GM19438 (cell line): ENCODE measurements around the gene TRIM5.
"Not testable (repeated sequence)": the region's sequence is repeated elsewhere in the genome, so short reads cannot be mapped to it uniquely, and the experiment has no call there.

ENCODE experiments used
- ATAC-seq: cut with Tn5 transposase; IDR thresholded peaks from one replicate; pipeline ENCODE4 v1.9.1; 2021; ENCODE audit warnings: low read depth; ENCODE audit not compliant: unreplicated experiment

Gene TRIM5, protein sequence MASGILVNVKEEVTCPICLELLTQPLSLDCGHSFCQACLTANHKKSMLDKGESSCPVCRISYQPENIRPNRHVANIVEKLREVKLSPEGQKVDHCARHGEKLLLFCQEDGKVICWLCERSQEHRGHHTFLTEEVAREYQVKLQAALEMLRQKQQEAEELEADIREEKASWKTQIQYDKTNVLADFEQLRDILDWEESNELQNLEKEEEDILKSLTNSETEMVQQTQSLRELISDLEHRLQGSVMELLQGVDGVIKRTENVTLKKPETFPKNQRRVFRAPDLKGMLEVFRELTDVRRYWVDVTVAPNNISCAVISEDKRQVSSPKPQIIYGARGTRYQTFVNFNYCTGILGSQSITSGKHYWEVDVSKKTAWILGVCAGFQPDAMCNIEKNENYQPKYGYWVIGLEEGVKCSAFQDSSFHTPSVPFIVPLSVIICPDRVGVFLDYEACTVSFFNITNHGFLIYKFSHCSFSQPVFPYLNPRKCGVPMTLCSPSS

DNA sequence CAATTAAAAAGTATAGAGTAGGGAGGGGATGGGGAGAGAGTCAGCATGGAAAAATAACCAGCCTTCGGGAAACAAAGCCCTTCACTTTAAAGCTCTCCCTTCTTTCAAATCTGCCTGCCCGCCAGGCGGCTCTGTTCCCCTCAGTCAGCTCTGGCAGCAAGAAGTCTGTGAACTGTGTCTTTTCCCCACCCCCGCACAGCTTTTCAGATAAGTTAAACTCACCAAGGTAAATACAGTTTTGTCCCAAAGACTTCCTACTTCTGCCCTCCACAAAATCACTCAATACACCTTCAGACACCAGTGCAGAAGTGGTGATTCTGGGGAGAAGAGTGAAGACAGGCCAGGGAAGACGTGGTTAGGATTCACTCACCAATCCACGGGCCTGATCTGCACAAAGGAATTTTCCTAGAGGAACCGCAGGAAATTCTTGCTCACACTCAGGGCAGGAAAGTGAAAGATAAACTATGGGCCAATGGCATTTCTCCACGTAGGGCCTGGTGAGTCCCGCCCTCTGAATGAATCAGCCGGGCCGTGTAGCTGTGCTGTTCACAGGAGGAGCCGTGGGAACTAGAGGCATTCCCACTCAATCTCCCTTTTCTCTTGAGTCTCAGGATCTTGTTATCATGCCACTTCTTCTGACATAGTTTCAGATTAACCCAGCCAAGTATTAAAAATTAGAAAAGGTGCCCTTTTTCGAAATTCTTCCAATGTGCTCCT, at the start of gene TRIM5:
Gene TRIM5 (minus strand): TSS at position 429 of the 717 bp plus-strand sequence. CDS start 4,897 bp downstream, outside the sequence.
- peak; percentile 73 for ATAC-seq

DNA sequence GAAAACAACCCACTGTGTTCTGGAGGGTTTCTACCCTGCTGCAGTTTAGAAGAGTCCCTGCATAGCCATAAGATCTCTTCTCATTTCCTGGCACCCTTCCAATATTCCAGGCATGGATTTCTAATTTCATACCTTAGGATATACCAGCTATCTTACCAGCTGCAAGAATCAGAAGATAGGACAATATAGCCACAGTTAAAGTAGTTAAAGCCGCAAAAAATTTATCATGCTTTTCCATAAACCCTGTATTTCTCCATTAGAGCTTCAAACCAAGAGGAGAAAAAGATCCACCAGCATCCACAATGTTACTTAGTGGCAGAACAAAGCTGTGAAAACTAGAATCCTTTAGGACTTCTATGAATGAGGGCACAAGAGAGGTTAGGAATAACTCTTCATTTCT, 42.8 kb upstream of the TRIM5 start:
- ATAC-seq = no peak

DNA sequence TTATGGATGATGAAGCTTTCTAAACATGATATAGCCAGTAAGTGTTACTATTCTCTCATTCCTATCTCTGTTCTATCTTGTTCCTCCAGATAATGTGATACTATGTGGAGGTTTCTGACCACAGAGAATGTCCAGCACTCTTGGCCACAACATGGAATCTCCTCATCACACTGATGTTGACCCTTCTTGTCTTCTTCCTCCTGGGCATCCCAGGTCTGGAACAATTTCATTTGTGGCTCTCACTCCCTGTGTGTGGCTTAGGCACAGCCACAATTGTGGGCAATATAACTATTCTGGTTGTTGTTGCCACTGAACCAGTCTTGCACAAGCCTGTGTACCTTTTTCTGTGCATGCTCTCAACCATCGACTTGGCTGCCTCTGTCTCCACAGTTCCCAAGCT, 41.5 kb upstream of the TRIM5 start:
- no peak for ATAC-seq

DNA sequence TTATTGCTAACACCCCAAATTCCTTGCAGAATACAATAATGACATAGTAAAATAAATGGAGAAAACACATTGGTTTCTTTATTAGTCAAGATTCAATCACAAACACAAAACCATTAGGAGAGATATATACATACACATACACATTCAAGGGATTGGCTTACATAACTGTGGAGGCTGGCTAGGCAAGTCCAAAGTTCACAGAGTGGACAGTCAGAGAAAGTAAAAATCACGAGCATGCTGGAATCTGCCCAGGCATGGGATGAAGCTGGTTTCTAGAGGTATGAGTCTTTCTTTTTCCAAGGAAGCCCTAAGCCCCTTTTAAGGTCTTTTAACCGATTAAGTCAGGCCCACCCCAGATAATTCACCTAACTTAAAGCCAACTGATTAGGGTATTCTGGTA, 37.7 kb upstream of the TRIM5 start:
- no peak for ATAC-seq

DNA sequence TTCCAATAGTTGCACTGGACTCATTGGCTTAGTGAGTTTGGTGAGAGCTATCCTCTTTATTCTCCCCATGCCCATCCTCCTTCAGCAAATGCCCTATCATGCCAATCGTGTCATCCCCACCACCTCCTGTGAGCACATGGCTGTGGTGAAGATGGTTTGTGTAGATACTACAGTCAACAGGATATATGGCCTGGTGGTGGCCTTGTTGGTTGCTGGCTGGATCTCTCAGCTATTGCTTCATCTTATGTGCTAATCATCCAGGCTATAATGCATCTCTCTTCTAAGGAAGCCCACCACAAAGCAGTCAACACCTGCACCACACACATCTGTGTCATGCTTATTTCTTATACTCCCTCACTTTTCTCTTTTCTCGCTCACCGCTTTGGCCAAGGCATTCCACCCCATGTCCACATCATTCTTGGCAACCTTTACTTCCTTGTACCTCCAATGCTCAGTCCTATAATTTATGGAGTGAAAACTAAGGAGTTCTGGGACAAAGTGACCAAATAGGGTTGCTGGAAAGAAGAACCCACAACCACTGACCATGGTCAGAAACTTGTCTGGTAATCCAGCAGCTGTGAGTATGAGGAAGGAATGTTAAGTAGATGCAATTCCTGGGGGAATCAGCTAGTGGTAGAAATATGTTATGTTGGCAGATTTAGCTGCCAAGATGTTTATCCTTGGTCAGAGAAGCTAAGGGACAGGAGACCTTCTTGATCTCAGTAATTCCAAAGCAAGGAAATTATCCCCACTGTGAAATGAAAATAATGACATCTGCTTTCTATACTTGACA, 35.0 kb upstream of the TRIM5 start:
- ATAC-seq = no peak

DNA sequence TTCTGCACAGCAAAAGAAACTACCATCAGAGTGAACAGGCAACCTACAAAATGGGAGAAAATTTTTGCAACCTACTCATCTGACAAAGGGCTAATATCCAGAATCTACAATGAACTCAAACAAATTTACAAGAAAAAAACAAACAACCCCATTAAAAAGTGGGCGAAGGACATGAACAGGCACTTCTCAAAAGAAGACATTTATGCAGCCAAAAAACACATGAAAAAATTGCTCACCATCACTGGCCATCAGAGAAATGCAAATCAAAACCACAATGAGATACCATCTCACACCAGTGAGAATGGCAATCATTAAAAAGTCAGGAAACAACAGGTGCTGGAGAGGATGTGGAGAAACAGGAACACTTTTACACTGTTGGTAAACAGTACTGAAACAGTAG, 31.6 kb upstream of the TRIM5 start:
- ATAC-seq = not testable (repeated sequence)

DNA sequence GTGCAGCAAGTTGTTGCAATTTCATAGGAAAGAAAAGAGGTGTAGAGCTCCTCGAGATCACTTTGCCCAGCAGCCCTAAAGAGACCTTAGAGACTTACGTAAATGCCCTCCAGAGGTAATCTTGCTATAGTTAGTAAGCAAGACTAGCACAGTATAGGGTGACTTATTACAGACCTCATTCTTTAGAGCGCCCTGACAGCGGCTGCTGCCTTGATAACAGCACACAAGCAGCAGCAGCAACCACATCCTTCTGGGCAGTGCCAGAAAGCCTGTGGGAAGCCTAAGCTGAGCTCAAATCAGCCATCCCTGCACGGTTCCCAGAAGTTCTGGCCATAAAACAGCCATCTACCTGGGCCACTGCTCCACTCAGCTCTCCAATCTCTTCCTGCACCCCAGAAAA, 28.8 kb upstream of the TRIM5 start:
- no peak for ATAC-seq

DNA sequence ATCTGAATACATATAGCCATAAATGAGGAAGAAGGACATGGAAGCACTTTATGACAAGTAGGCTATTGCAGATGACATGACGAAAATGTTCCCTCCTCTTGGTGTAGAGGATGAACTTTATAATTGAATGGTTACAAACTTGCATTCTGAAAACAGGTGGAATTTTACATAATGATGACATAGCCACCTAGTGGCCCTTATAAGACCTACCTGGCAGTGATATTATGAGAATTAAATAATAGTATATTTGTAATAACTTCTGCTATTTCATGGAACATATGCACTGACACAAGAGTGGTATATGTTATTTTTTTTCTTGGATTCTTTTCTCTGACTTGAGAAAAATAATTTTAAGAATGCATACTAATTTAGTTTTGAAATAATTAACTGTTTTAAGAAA, 27.6 kb upstream of the TRIM5 start:
- no peak for ATAC-seq

DNA sequence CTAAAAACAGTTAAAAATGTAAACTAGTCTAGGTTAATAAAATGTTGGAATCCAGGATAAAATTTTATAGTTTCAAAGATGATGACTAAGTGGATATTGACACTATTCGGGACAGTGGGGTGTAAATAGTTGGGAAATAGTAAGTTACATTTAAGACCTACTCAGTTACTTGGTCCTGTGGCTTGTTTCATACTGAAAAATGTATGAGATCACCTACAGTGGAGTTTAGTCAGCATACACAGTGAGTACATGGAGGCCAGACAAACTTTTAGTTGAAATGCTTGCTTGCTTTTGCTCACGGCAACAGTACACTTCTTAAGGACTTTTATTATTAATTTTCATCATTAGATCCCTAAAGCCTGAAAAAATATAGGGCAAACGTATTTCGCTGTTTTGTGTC, 20.8 kb upstream of the TRIM5 start:
- ATAC-seq = no peak

DNA sequence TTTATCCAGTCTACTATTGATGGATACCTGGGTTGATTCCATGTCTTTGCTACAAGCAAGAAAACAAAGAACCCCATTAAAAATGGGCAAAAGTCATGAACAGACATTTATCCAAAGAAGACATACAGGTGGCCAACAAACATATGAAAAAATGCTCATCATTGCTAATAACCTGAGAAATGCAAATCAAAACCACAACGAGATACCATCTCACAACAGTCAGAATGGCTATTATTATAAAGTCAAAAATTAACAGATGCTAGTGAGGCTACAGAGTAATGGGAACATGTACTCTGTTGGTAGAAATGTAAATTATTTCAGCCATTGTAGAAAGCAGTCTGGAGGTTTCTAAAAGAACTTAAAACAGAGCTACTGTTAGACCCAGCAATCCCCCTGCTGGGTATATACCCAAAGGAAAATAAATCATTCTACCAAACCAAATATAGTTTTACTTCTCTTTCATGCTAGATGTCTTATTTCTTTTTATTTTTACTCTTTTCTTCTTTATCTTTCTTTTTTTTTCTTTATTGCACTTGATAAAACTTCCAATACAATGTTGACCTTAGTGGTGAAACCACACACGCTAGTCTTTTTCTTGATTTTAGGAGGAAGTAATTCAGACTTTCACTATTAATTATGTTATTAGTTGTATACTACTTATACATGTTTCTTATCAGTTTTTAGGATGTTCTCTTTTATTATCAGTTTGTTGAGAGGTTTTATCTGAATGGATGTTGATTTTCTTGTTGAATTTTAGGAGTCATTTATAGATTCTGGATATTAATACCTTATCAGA, 19.1 kb upstream of the TRIM5 start:
- ATAC-seq = peak; percentile 61

DNA sequence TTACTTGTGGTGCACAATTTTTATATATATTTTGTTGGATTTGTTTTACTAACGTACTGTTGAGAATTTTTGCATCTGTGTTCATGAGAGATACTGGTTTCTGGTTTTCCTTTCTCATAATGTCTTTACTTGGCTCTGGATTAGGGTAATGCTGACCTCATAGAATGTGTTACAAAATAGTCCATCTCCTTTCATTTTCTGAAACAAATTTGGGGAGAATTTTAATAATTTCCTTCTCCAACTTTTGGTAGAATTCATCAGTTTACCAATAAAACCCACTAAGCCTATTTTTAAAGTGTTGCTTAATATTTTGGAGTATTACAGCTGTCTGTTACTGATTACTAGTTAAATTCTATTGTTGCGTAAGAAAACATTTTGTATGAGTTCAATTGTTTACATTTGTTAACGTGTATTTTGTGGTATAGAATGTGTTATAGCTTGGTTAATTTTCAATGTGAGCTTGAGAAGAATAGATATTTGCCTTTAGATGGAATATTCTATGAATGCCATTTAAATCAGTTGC, 16.2 kb upstream of the TRIM5 start:
- no peak for ATAC-seq

DNA sequence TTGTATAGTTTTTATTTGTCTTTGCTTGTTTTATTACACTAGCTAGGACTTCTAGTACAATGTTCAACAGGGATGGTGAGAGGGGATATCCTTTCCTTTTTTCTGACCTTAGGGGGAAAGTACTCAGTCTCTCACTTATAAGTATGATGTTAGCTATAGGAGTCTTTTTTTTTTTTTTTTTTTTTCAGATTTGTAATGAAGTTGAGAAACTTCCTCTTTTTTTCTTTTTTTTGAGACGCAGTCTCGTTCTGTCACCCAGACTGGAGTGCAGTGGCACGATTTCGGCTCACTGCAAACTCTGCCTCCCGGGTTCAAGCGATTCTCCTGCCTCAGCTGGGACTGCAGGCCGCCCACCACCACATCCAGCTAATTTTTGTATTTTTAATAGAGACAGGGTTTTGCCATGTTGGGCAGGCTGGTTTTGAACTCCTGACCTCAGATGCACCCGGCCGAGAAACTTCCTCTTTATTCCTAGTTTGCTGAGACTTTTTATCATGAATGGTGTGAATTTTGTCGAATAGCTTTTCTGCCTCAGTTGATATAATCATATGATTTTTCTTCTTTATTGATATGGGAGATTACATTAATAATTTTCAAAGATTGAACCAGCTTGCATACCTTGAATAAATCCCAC, 15.7 kb upstream of the TRIM5 start:
- no peak for ATAC-seq

DNA sequence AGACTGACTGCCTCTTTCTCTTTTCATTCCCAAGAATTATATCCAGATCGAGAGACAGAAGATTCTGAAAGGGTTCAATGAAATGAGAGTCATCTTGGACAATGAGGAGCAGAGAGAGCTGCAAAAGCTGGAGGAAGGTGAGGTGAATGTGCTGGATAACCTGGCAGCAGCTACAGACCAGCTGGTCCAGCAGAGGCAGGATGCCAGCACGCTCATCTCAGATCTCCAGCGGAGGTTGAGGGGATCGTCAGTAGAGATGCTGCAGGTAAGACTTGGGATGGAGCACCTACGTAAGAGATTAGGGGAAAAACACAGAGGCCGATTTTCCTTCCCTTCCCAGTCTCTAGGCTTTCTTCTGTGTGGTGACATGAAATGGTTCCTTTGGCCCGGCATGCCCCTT, 13.4 kb upstream of the TRIM5 start:
- ATAC-seq = no peak

DNA sequence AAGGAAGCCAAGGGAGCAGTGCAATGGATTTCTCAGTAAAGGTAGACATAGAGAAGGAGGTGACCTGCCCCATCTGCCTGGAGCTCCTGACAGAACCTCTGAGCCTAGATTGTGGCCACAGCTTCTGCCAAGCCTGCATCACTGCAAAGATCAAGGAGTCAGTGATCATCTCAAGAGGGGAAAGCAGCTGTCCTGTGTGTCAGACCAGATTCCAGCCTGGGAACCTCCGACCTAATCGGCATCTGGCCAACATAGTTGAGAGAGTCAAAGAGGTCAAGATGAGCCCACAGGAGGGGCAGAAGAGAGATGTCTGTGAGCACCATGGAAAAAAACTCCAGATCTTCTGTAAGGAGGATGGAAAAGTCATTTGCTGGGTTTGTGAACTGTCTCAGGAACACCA, 11.3 kb upstream of the TRIM5 start:
- ATAC-seq = no peak

DNA sequence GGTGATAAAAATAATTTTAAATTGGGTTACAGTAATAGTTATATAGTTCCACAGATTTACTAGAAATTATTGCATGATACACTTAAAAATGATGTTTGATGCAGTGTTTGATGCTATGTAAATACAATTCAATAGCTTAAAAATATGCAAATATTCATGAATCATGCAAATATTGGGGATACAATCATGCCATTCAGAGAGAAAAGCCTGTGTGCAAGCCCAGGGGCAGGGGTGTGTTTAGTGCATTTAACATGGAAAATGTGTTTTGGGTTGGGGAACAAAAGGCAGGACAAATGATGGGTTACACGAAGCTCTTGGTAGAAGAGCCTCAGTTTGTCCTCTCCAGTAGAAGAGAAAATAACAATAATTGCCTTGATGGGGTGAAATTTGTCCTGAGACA, 10.7 kb upstream of the TRIM5 start:
- no peak for ATAC-seq

DNA sequence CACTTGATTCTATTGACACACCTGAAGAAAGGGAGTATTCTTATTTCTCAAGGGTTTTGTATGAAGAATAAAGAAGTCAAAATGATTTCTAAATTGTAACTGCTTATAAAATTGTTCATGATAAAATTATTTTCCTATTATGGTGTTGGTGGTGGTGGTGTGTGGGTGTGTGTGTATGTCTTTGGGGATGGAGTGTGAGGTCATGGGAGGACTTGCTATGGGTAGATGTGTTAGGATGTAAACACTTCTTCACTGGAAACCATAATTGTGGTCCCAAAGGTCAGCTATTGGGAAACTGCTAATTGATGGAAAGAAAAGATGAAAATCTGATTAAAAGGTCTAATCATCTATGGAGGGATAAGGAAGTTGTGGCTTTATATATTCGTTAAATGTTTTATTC, 9.8 kb upstream of the TRIM5 start:
- no peak for ATAC-seq

DNA sequence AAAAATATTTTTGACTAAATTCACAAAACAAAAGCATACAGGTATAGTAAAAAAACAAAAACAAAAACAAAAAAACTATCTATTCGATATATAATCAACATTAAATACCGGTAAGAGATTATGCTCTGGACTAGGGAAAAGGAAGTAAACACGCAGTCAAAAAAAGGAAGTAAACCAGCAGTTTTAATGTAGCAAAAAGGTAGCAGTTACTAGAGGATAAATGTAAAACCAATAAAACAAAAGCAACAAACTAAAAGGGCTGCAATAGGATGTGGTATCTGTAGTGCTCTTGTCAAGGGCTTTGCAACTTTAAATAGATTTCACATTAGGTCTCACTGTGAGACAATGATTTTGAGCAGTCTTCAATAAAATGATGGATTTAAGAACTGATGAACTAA, 7.1 kb upstream of the TRIM5 start:
- no peak for ATAC-seq

DNA sequence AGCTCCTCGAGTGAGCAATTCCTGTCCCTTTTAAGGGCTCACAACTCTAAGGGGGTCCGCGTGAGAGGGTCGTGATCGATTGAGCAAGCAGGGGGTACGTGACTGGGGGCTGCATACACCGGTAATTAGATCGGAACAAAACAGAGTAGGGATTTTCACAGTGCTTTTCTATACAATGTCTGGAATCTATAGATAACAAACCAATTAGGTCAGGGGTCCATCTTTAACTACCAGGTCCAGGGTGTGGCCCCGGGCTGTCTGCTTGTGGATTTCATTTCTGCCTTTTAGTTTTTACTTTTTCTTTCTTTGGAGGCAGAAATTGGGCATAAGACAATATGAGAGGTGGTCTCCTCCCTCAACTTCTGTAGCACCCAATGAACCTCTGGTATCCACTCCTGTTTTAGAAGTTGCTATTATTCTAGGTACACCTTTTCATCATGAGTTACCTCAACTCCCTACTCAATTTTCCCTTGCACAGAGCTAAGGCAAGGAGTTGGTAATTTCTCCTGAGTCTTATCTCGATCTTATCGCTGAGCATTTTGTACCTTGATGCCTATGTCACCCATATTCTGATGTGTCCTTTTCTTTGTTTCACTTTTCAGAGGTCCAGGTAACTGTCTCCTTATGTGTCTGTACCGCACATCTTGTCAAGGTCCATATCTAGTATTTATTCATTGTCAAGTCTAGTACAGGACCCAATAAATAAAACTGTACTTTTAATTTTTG, 6.5 kb upstream of the TRIM5 start:
- ATAC-seq = not testable (repeated sequence)

DNA sequence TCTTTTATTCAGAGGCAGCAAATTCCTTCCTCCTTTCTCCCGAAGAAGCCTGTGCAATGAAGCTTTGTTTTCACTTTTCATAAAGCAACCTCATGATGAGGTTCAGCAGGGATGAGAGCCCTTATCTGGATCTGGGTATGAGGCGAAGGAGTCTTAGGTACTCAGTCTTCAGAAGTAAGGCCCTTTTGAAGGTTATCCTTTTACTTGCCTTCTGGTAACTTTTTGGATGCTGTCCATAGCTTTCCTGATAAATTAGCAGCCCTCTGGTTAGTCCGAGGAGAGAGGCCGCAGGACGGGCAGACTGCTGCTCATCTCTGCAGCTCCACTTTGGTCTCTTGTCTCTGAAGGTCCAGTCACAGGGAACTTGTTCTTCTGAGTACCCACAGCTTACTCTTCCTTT, 5.9 kb upstream of the TRIM5 start:
- no peak for ATAC-seq
